ENCODE results near the gene CUX1. TPM values are rescaled to one million over a fixed set of nuclear protein-coding genes. Genes with fewer than 3 reads are reported as not detected.

Gene CUX1
- total RNA-seq, 1 donor from 2014 or later = 50.6 TPM

GRCh38 chr7:102079140-102080018 is 262.0 kb downstream of the CUX1 start:
- Mint-ChIP-seq H3K4me3 (ENCODE audit: unreplicated experiment) (no peak overlapping the region), H3K4me1 (ENCODE audit: low read depth, unreplicated experiment) (peaks cover 3% of the 10 kb centered on the region), H3K36me3 (ENCODE audit: low read depth, unreplicated experiment) (peaks cover 21% of the 10 kb centered on the region), H3K27ac (ENCODE audit: unreplicated experiment) (no peak overlapping the region), H3K27me3 (ENCODE audit: low read depth, unreplicated experiment) (no peaks in the 10 kb centered on the region), H3K9me3 (ENCODE audit: unreplicated experiment) (no peaks in the 10 kb centered on the region)
- H2AFZ ChIP-seq (ENCODE audit: low read depth, low read length) = no peak overlapping the region
- H3K27me3 ChIP-seq (ENCODE audit: insufficient read depth, low read length) = no peaks in the 10 kb centered on the region
- H3K4me2 ChIP-seq (ENCODE audit: low read length) = peak overlapping the region; percentile 23
- H4K20me1 ChIP-seq (ENCODE audit: insufficient read depth, low read length) = peaks cover 16% of the 10 kb centered on the region
- no peak overlapping the region for H3K4me3 ChIP-seq (ENCODE audit: insufficient read depth, low read depth, low read length)
- H3K36me3 ChIP-seq (ENCODE audit: insufficient read depth, low read length) = no peaks in the 10 kb centered on the region
- DNase-seq (ENCODE audit: low read depth) = no peak
- no peak for FAIRE-seq
- TF ChIP-seq CTCF (IDR thresholded peaks at IDR 0.05; ENCODE audit: insufficient read depth, low read depth, low read length) = no peak
- TF ChIP-seq EZH2 (IDR thresholded peaks at IDR 0.05; ENCODE audit: insufficient read depth, low read length) = no peak
- H3K9ac ChIP-seq (ENCODE audit: low read length) = no peak overlapping the region
- H3K4me1 ChIP-seq (ENCODE audit: insufficient read depth, low read length) = peaks cover 8% of the 10 kb centered on the region
- no peak overlapping the region for H3K27ac ChIP-seq (ENCODE audit: low read depth, low read length)
- H3K79me2 ChIP-seq (ENCODE audit: insufficient read depth, low read length) = peaks cover 3% of the 10 kb centered on the region
- H3K9me3 ChIP-seq (ENCODE audit: insufficient read depth, low read depth, low read length) = no peaks in the 10 kb centered on the region

GRCh38 chr7:102080019-102080433 is 262.6 kb downstream of the CUX1 start:
- no peak overlapping the region for H3K4me3 Mint-ChIP-seq (ENCODE audit: unreplicated experiment)
- peaks cover 8% of the 10 kb centered on the region for H3K4me1 ChIP-seq (ENCODE audit: insufficient read depth, low read length)
- no peak overlapping the region for H3K27ac ChIP-seq (ENCODE audit: low read depth, low read length)
- peaks cover 3% of the 10 kb centered on the region for H3K4me1 Mint-ChIP-seq (ENCODE audit: low read depth, unreplicated experiment)
- no peaks in the 10 kb centered on the region for H3K9me3 Mint-ChIP-seq (ENCODE audit: unreplicated experiment)
- DNase-seq (ENCODE audit: low read depth) = no peak
- H3K4me3 ChIP-seq (ENCODE audit: insufficient read depth, low read depth, low read length) = no peak overlapping the region
- H2AFZ ChIP-seq (ENCODE audit: low read depth, low read length) = no peak overlapping the region
- peak overlapping the region; percentile 23 for H3K4me2 ChIP-seq (ENCODE audit: low read length)
- no peaks in the 10 kb centered on the region for H3K9me3 ChIP-seq (ENCODE audit: insufficient read depth, low read depth, low read length)
- TF ChIP-seq EZH2 (IDR thresholded peaks at IDR 0.05; ENCODE audit: insufficient read depth, low read length) (no peak), CTCF (IDR thresholded peaks at IDR 0.05; ENCODE audit: insufficient read depth, low read depth, low read length) (no peak)
- peaks cover 19% of the 10 kb centered on the region for H3K36me3 Mint-ChIP-seq (ENCODE audit: low read depth, unreplicated experiment)
- no peak overlapping the region for H3K27ac Mint-ChIP-seq (ENCODE audit: unreplicated experiment)
- H3K27me3 ChIP-seq (ENCODE audit: insufficient read depth, low read length) = no peaks in the 10 kb centered on the region
- peaks cover 16% of the 10 kb centered on the region for H4K20me1 ChIP-seq (ENCODE audit: insufficient read depth, low read length)
- H3K27me3 Mint-ChIP-seq (ENCODE audit: low read depth, unreplicated experiment) = no peaks in the 10 kb centered on the region
- no peak for FAIRE-seq
- H3K36me3 ChIP-seq (ENCODE audit: insufficient read depth, low read length) = no peaks in the 10 kb centered on the region
- peaks cover 3% of the 10 kb centered on the region for H3K79me2 ChIP-seq (ENCODE audit: insufficient read depth, low read length)
- no peak overlapping the region for H3K9ac ChIP-seq (ENCODE audit: low read length)

Data from astrocyte (in vitro differentiated cells and primary cell).